ENCODE data around the gene MEOX2. TPM values are rescaled to one million over a fixed set of nuclear protein-coding genes. Genes with fewer than 3 reads are reported as not detected.
A peak's percentile ranks its signal among the peaks of the same experiment; 100 is the strongest.

MEOX2 gene
- total RNA-seq: 43.1 TPM
- 5.6 TPM for polyA plus RNA-seq

DNA sequence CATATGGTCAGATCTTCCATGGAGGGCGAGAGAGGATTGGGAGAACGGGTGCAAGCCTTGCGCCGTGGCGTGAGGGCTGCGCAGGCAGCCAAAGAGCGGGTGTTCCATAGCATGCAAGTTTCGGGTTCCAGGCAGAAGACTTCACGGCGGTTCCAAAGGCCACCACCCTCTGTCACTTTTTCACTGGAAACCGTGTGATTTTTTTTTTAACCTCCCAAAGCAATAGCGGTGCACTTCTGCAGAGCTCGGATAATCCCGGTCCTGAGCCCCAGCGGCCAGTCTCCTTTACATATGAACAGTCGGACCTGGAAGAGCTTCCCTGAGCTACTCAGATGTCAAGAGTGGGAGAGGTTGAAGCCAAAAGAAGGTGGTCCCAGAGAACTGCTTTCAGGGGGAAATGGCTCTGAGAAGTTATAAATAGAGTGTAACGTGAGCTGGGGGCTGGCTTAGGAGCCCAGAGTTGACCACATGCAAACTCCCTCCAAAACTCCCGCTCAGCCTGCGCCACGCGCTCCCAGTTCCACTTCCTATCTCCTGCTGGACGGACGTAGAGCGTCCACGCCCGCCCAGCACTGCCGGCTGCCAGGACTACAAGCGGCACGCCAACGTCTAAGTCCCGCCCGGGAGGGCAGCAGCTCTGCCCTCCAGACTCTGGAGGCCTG lies at the start of gene MEOX2:
MEOX2 (minus strand) TSS at position 389 of the 662 bp plus-strand sequence; CDS start at position 108, 281 bp downstream.
- peak; percentile 53 for DNase-seq (ENCODE audit: extremely low spot score)
- H3K4me3 ChIP-seq (ENCODE audit: low read depth, low read length): peak within 1 kb of the TSS; percentile 43
- H3K27ac ChIP-seq (ENCODE audit: low read depth): no peak within 1 kb of the TSS
- 1% methylated on average over 32 of the region's 32 CpGs for WGBS
- H3K36me3 ChIP-seq (ENCODE audit: insufficient read depth): no peaks in the 10 kb centered on the region
- no peaks in the 10 kb centered on the region for H3K4me1 ChIP-seq (ENCODE audit: insufficient read depth)

DNA sequence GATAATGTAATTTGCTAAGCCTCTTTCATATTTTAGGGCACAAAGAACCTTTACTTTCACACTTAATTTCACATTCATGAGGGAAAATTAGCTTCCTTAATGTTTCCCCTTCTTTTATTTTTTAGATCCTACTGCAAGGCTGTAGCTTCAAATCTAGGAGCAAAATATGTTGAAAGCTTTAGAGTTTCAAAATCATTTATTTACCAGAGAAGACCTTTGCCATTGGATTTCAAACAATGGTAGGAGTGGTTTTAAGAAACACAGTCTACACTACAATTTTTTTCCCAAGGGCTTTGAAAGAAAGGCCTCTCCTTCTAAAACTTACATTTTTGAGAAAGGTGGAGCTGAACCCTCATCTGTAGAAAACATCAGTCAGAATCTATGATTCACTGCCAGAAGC lies 43.3 kb upstream of the MEOX2 start:
- Histone ChIP-seq H3K4me3 (ENCODE audit: low read depth, low read length) (no peak overlapping the region), H3K27ac (ENCODE audit: low read depth) (no peak overlapping the region), H3K36me3 (ENCODE audit: insufficient read depth) (no peaks in the 10 kb centered on the region), H3K4me1 (ENCODE audit: insufficient read depth) (no peaks in the 10 kb centered on the region)
- DNase-seq (ENCODE audit: extremely low spot score): no peak

GRCh38 chr7:15725051-15725450 lies 38.6 kb upstream of the MEOX2 start:
- Histone ChIP-seq H3K4me3 (ENCODE audit: low read depth, low read length) (no peak overlapping the region), H3K27ac (ENCODE audit: low read depth) (no peak overlapping the region), H3K36me3 (ENCODE audit: insufficient read depth) (no peaks in the 10 kb centered on the region), H3K4me1 (ENCODE audit: insufficient read depth) (no peaks in the 10 kb centered on the region)
- DNase-seq (ENCODE audit: extremely low spot score): no peak
- WGBS: 92% methylated on average over 3 of the region's 3 CpGs

DNA sequence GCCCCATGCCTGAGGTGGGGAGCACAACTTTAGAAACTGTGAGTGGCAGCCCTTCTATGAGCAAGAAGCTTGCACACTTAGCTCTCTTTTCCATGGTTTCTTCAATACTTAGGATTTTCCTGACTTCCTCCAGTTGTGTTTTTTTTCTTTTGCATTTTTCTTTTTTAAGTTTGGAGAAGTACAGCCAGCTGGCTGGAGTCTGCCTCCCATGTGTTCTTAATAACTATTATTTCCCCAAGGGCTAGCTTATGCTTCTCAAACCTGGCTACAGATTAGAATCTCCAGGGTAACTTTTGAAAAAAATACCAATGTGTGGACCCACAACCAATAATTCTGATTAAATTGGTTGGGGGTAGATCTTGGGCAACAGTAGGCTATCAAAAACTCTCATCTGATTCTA lies 37.4 kb upstream of the MEOX2 start:
- H3K4me3 ChIP-seq (ENCODE audit: low read depth, low read length): no peak overlapping the region
- H3K4me1 ChIP-seq (ENCODE audit: insufficient read depth): no peaks in the 10 kb centered on the region
- no peak for DNase-seq (ENCODE audit: extremely low spot score)
- H3K36me3 ChIP-seq (ENCODE audit: insufficient read depth): no peaks in the 10 kb centered on the region
- no peak overlapping the region for H3K27ac ChIP-seq (ENCODE audit: low read depth)

- no peak overlapping the region for H3K4me3 ChIP-seq (ENCODE audit: low read depth, low read length)
- no peak overlapping the region for H3K27ac ChIP-seq (ENCODE audit: low read depth)
- DNase-seq (ENCODE audit: extremely low spot score): no peak
- no peaks in the 10 kb centered on the region for H3K36me3 ChIP-seq (ENCODE audit: insufficient read depth)
- 66% methylated on average over 5 of the region's 5 CpGs for WGBS
- no peaks in the 10 kb centered on the region for H3K4me1 ChIP-seq (ENCODE audit: insufficient read depth)
These were observed 34.5 kb upstream of the MEOX2 start for GRCh38 chr7:15720849-15721471.

DNA sequence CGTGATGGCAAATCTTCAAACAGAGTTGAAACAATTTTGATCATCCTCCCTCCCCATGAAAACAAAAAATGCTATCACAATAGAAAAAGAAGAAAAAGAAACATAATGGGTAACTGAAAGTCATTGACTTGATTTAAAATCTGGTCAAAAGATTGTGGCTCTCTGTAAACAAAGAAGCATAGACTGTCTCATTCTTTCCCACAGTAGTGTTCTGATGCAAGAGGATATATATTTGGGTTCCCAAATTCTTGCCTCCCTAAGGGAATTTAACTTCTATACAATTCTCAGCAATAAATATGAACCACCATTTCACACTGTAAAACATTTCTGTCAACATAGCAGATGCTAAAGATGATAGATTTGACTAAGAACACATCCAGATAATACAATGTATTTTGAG lies 32.8 kb upstream of the MEOX2 start:
- 92% methylated on average over 1 of the region's 1 CpG for WGBS
- no peak for DNase-seq (ENCODE audit: extremely low spot score)
- H3K36me3 ChIP-seq (ENCODE audit: insufficient read depth): no peaks in the 10 kb centered on the region

GRCh38 chr7:15715435-15715834 lies 29.0 kb upstream of the MEOX2 start:
- Histone ChIP-seq H3K4me3 (ENCODE audit: low read depth, low read length) (no peak overlapping the region), H3K27ac (ENCODE audit: low read depth) (no peak overlapping the region), H3K4me1 (ENCODE audit: insufficient read depth) (no peaks in the 10 kb centered on the region), H3K36me3 (ENCODE audit: insufficient read depth) (no peaks in the 10 kb centered on the region)
- DNase-seq (ENCODE audit: extremely low spot score): no peak
- 80% methylated on average over 2 of the region's 2 CpGs for WGBS

More for the DNA sequence above, 32.8 kb upstream of the MEOX2 start:
- Histone ChIP-seq H3K27ac (ENCODE audit: low read depth) (no peak overlapping the region), H3K4me3 (ENCODE audit: low read depth, low read length) (no peak overlapping the region), H3K4me1 (ENCODE audit: insufficient read depth) (no peaks in the 10 kb centered on the region)

DNA sequence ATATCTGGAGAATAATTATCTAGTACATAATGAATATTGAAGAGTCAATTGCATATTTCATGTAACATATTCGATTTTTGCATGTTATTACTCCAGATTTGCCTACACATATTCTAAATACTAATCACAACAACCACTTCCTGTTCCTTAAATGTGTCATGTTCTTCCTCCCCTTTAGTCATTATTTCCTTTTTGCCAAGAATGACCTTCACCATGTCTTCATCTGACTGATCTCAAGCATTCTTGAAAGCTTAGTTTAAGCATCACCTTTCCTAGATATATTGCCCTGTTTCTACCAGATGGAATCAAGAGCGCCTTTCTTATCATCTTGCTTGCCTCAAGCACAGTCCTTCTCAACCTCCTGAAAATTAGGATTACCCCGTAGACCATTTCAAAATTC lies 23.5 kb upstream of the MEOX2 start:
- no peaks in the 10 kb centered on the region for H3K36me3 ChIP-seq (ENCODE audit: insufficient read depth)
- H3K4me3 ChIP-seq (ENCODE audit: low read depth, low read length): no peak overlapping the region
- 92% methylated on average over 3 of the region's 3 CpGs for WGBS
- H3K4me1 ChIP-seq (ENCODE audit: insufficient read depth): no peaks in the 10 kb centered on the region
- no peak overlapping the region for H3K27ac ChIP-seq (ENCODE audit: low read depth)
- DNase-seq (ENCODE audit: extremely low spot score): no peak

DNA sequence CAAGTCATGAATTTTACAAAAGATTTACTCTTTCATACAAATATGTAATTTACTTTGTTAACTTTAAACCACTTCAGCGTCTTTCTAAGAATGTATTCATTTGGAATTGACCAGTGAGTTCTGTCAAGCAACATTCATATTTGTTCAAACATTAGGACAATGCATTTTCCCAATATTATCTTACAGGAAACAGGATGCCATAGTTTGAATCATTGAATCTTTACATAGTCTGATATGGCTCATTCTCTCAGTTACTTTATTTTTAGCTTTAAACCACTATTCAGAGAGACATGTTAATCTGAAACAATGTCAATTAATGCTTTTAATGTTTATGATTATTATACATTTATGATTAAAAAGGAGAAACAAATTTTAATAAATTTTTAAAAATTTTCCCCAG lies 21.1 kb upstream of the MEOX2 start:
- 72% methylated on average over 1 of the region's 1 CpG for WGBS
- H3K4me3 ChIP-seq (ENCODE audit: low read depth, low read length): no peak overlapping the region

DNA sequence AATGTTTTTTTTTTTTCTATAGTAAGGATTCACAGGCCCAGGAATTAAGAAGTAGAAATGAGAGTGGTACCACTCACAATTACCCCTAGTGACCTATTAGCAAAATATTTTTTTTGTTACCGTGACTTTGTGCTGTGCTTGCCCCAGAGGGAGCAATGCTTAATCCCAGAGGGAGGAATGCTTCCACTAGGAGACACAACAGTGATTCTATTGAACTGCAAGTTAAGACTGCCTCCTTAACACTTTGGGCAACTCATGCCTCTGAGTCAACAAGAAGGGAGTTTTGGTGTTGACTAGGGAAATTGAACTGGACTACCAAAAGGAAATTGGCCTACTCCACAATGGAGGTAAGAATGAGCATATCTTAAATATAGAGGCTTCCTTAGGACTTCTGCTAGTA lies 17.2 kb upstream of the MEOX2 start:
- WGBS: 94% methylated on average over 1 of the region's 1 CpG
- no peak for DNase-seq (ENCODE audit: extremely low spot score)
- Histone ChIP-seq H3K4me1 (ENCODE audit: insufficient read depth) (no peaks in the 10 kb centered on the region), H3K27ac (ENCODE audit: low read depth) (no peak overlapping the region), H3K4me3 (ENCODE audit: low read depth, low read length) (no peak overlapping the region), H3K36me3 (ENCODE audit: insufficient read depth) (no peaks in the 10 kb centered on the region)

More for the DNA sequence above, 21.1 kb upstream of the MEOX2 start:
- Histone ChIP-seq H3K36me3 (ENCODE audit: insufficient read depth) (no peaks in the 10 kb centered on the region), H3K4me1 (ENCODE audit: insufficient read depth) (no peaks in the 10 kb centered on the region), H3K27ac (ENCODE audit: low read depth) (no peak overlapping the region)
- DNase-seq (ENCODE audit: extremely low spot score): no peak

GRCh38 chr7:15692501-15693020 lies 6.1 kb upstream of the MEOX2 start:
- no peaks in the 10 kb centered on the region for H3K36me3 ChIP-seq (ENCODE audit: insufficient read depth)
- 90% methylated on average over 5 of the region's 5 CpGs for WGBS
- H3K4me3 ChIP-seq (ENCODE audit: low read depth, low read length): no peak overlapping the region
- DNase-seq (ENCODE audit: extremely low spot score): no peak
- no peaks in the 10 kb centered on the region for H3K4me1 ChIP-seq (ENCODE audit: insufficient read depth)
- H3K27ac ChIP-seq (ENCODE audit: low read depth): no peak overlapping the region

- 45% methylated on average over 2 of the region's 2 CpGs for WGBS
- no peak for DNase-seq (ENCODE audit: extremely low spot score)
- no peaks in the 10 kb centered on the region for H3K36me3 ChIP-seq (ENCODE audit: insufficient read depth)
- H3K4me3 ChIP-seq (ENCODE audit: low read depth, low read length): no peak overlapping the region
- H3K27ac ChIP-seq (ENCODE audit: low read depth): no peak overlapping the region
- no peaks in the 10 kb centered on the region for H3K4me1 ChIP-seq (ENCODE audit: insufficient read depth)
These were observed 2.4 kb upstream of the MEOX2 start for GRCh38 chr7:15688911-15689310.

- peak overlapping the region; percentile 21 for H3K4me3 ChIP-seq (ENCODE audit: low read depth, low read length)
- 20% methylated on average over 10 of the region's 10 CpGs for WGBS
These were observed 1.8 kb upstream of the MEOX2 start for GRCh38 chr7:15688279-15688626.

DNA sequence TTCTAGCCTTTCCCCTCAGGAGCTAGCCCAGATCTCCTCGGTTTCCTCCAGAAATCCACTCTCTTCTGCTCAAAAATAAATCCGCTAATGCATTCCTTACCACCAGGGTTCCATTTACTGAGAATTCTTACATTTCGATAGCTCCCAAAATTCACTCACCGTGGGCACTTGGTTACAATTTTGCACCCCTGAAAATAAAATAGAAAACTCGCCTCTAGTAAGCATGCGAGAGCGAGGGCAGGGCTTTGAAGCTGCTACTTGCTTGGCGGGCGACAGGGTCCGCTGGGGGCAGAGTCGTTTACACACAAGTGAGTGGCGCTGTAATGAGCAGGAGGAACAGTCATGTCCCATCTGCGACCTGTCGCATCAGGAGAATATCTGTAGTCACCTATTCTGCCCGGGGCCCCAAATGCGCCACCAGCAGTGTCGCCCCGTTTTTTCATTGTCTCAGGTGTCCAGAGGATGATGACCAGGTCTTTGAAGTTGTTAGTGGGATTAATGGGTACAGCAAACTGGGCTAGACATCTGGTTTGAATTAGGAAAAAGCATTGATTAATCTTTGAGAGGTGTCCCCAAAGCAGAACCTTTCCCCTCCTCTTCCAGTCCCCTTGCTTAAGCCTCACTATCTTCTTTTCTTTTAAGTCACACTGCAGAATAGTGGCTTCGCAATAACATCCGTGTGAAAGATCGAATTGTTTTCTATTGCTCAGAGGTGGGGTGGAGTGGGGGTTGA lies 1.2 kb upstream of the MEOX2 start:
- Histone ChIP-seq H3K36me3 (ENCODE audit: insufficient read depth) (no peaks in the 10 kb centered on the region), H3K4me1 (ENCODE audit: insufficient read depth) (no peaks in the 10 kb centered on the region), H3K27ac (ENCODE audit: low read depth) (no peak overlapping the region), H3K4me3 (ENCODE audit: low read depth, low read length) (peak overlapping the region; percentile 43)
- no peak for DNase-seq (ENCODE audit: extremely low spot score)
- WGBS: 17% methylated on average over 21 of the region's 21 CpGs

More at GRCh38 chr7:15688279-15688626, 1.8 kb upstream of the MEOX2 start:
- Histone ChIP-seq H3K36me3 (ENCODE audit: insufficient read depth) (no peaks in the 10 kb centered on the region), H3K4me1 (ENCODE audit: insufficient read depth) (no peaks in the 10 kb centered on the region), H3K27ac (ENCODE audit: low read depth) (no peak overlapping the region)
- DNase-seq (ENCODE audit: extremely low spot score): no peak

Data from urinary bladder (tissue), 4 donors.